PC-3 (cell line): ENCODE data around the gene SEPHS1. TPM values are rescaled to one million over a fixed set of nuclear protein-coding genes. Genes with fewer than 3 reads are reported as not detected.

Experiments used
- ATAC-seq: fragments of 200-7000 bp; cut with Tn5 transposase; 2 replicates; pipeline ENCODE4 v1.9.1; 2020; ENCODE audit warnings: mild to moderate bottlenecking, moderate library complexity
- Bru-seq: library from RNA; stranded (reverse); fragments of 400-500 nt; gene quantifications from one replicate; lab custom pipeline; 2021; lab: Mats Ljungman, UMichigan
- BruChase-seq, 2 experiments: library from RNA; stranded (reverse); fragments of 400-500 nt; gene quantifications; one replicate each; lab custom pipeline; 2021; lab: Mats Ljungman, UMichigan
- BruUV-seq: library from RNA; stranded (reverse); fragments of 400-500 nt; replicated peaks from 2 replicates; lab custom pipeline; 2021; lab: Mats Ljungman, UMichigan
- CTCF ChIA-PET: fragments of 300-600 bp; sonication (Branson Sonifier 250); formaldehyde crosslinking; loops from one replicate; lab custom pipeline; 2022; ENCODE audit warnings: antibody characterized with exemption; lab: Charles Lee
- POLR2A ChIA-PET: fragments of 300-600 bp; sonication (Branson Sonifier 250); formaldehyde crosslinking; loops from one replicate; lab custom pipeline; 2022; ENCODE audit warnings: antibody characterized with exemption; ENCODE audit not compliant: unreplicated experiment; lab: Charles Lee
- DNase-seq: peaks from one replicate; pipeline ENCODE4 v3.0.0-alpha.2; 2015
- H2AFZ ChIP-seq: fragments of 300-600 bp; sonication (generic); 2 replicates; pipeline ENCODE4 v1.6.0; 2016; ENCODE audit warnings: antibody characterized with exemption, low read length
- H3F3A ChIP-seq: fragments of 300-600 bp; sonication (generic); one replicate; pipeline ENCODE4 v1.6.0; 2017; ENCODE audit warnings: antibody characterized with exemption, low read length, control low read depth, mild to moderate bottlenecking; ENCODE audit not compliant: unreplicated experiment
- H3K27ac ChIP-seq: fragments of 300-600 bp; sonication (generic); 2 replicates; pipeline ENCODE4 v1.5.1; 2016; ENCODE audit warnings: mild to moderate bottlenecking, low read length
- H3K27me3 ChIP-seq: fragments of 300-600 bp; sonication (generic); 2 replicates; pipeline ENCODE4 v1.6.1; 2016; ENCODE audit warnings: low read length, mixed read lengths
- H3K36me3 ChIP-seq: fragments of 300-600 bp; sonication (generic); 2 replicates; pipeline ENCODE4 v1.6.1; 2016; ENCODE audit warnings: low read depth, mixed run types, low read length, mixed read lengths
- H3K4me1 ChIP-seq: fragments of 300-600 bp; sonication (generic); 2 replicates; pipeline ENCODE4 v1.5.1; 2016; ENCODE audit warnings: low read length; ENCODE audit not compliant: insufficient read depth
- H3K4me2 ChIP-seq: fragments of 300-600 bp; sonication (generic); 2 replicates; pipeline ENCODE4 v1.6.0; 2016; ENCODE audit warnings: low read length
- H3K4me3 ChIP-seq: fragments of 300-600 bp; sonication (generic); 2 replicates; pipeline ENCODE4 v1.5.1; 2016; ENCODE audit warnings: mild to moderate bottlenecking, low read length, mixed read lengths
- H3K79me2 ChIP-seq: fragments of 300-600 bp; sonication (generic); 2 replicates; pipeline ENCODE4 v1.6.1; 2017; ENCODE audit warnings: low read length, mixed read lengths
- H3K9ac ChIP-seq: fragments of 300-600 bp; sonication (generic); 2 replicates; pipeline ENCODE4 v1.6.0; 2016; ENCODE audit warnings: mild to moderate bottlenecking, low read length
- H3K9me2 ChIP-seq: fragments of 300-600 bp; sonication (generic); replicated peaks from 2 replicates; pipeline ENCODE4 v1.6.1; 2016; ENCODE audit warnings: mixed run types, low read length, mixed read lengths
- H3K9me3 ChIP-seq: fragments of 300-600 bp; sonication (generic); 2 replicates; pipeline ENCODE4 v1.6.1; 2016; ENCODE audit warnings: low read length, mixed read lengths
- H4K20me1 ChIP-seq: fragments of 300-600 bp; sonication (generic); 2 replicates; pipeline ENCODE4 v1.6.1; 2016; ENCODE audit warnings: low read length, mixed read lengths
- EZH2 ChIP-seq: fragments of 300-600 bp; sonication (generic); IDR thresholded peaks from one replicate; pipeline ENCODE4 v1.6.1; 2017; ENCODE audit warnings: antibody characterized with exemption, mild to moderate bottlenecking, low read length; ENCODE audit not compliant: unreplicated experiment
- EZH2phosphoT487 ChIP-seq: fragments of 300-600 bp; sonication (generic); IDR thresholded peaks from 2 replicates; pipeline ENCODE4 v1.6.1; 2018; ENCODE audit warnings: mild to moderate bottlenecking, antibody characterized with exemption, low read length, borderline replicate concordance
- intact Hi-C: fragments of 100-400 bp; cut with micrococcal nuclease; formaldehyde crosslinking; loops from 2 replicates; pipeline ENCODE4 v1.9.0; 2023
- long read RNA-seq: library from polyadenylated mRNA; unstranded; transcript quantifications from one replicate; pipeline ENCODE4 v2.0.0, GENCODE V29; 2021; ENCODE audit not compliant: unreplicated experiment
- total RNA-seq: library from RNA; depleted of rRNA; stranded (reverse); fragments of >200 nt; gene quantifications from 2 replicates; pipeline ENCODE4 v1.2.3, GENCODE V29; 2014; rRNA removed
- TF ChIP-seq, protein P1 (sequence below): fragments of 300-600 bp; sonication (generic); conservative IDR thresholded peaks from 2 replicates; pipeline ENCODE4 v1.5.1; 2017; ENCODE audit warnings: antibody characterized with exemption, low read depth, mild to moderate bottlenecking, low read length

Gene SEPHS1, protein sequence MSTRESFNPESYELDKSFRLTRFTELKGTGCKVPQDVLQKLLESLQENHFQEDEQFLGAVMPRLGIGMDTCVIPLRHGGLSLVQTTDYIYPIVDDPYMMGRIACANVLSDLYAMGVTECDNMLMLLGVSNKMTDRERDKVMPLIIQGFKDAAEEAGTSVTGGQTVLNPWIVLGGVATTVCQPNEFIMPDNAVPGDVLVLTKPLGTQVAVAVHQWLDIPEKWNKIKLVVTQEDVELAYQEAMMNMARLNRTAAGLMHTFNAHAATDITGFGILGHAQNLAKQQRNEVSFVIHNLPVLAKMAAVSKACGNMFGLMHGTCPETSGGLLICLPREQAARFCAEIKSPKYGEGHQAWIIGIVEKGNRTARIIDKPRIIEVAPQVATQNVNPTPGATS
- total RNA-seq: 40.4 and 42.5 TPM in 2 replicates
- Bru-seq, nascent RNA: percentile 72 among the genes with signal in this experiment
- percentile 78 among the genes with signal in this experiment for BruChase-seq, experiment 1, labeled RNA remaining after a 6-hour chase
- BruChase-seq, experiment 2, labeled RNA remaining after a 2-hour chase: percentile 69 among the genes with signal in this experiment
- long read RNA-seq, transcript SEPHS1-201 (9 exons, 3,273 nt): major isoform, 27 of 71 reads
- long read RNA-seq, partial matches to known transcripts: 14 of 71 reads
- long read RNA-seq, other reads (novel, unspliced or antisense): 30 of 71 reads

DNA sequence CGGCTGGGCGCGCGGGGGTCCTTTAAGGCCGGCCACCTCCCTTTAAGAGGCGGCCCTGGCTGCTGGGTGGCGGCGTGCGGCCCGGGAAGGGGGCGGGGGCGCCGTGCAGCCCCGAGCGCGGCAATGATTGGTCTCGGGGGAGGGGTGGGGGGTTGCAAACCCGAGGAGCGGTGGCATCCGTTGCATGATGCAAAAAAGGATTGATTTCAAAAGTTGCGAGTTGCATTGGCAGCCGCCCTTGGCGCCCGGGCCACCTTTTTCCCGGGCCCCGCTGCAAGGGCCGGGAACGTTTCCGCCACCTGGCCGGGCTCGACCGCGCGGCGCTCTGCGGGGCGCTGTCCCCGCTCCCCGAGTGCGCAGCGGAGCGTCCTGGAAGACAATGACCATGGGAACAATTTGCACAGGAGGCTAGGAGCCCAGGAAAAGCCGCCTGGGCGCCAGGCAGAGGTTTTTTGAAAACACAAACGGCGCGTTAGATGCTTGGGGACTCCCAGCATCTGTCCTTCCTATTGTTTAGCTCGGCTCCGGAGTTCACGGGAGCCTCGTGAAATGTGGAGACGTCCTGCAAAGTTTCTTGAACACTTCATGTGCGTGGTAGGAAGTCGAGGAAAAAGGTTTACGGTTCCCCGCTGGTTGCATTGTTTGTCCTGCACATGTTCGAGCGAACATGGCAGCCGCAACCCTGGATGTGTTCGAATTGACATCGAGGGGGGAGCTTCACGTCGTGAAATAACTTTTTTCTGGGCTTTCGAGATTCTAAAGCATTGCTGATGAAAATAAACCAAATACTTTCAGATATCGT lies at the start of gene SEPHS1:
Gene SEPHS1 (minus strand): TSS at position 78 of the 802 bp plus-strand sequence. CDS start 3,343 bp downstream, outside the sequence.
- TF ChIP-seq EZH2 (no peak), EZH2phosphoT487 (no peak)
- TF ChIP-seq, protein P1, sequence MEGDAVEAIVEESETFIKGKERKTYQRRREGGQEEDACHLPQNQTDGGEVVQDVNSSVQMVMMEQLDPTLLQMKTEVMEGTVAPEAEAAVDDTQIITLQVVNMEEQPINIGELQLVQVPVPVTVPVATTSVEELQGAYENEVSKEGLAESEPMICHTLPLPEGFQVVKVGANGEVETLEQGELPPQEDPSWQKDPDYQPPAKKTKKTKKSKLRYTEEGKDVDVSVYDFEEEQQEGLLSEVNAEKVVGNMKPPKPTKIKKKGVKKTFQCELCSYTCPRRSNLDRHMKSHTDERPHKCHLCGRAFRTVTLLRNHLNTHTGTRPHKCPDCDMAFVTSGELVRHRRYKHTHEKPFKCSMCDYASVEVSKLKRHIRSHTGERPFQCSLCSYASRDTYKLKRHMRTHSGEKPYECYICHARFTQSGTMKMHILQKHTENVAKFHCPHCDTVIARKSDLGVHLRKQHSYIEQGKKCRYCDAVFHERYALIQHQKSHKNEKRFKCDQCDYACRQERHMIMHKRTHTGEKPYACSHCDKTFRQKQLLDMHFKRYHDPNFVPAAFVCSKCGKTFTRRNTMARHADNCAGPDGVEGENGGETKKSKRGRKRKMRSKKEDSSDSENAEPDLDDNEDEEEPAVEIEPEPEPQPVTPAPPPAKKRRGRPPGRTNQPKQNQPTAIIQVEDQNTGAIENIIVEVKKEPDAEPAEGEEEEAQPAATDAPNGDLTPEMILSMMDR: no peak

DNA sequence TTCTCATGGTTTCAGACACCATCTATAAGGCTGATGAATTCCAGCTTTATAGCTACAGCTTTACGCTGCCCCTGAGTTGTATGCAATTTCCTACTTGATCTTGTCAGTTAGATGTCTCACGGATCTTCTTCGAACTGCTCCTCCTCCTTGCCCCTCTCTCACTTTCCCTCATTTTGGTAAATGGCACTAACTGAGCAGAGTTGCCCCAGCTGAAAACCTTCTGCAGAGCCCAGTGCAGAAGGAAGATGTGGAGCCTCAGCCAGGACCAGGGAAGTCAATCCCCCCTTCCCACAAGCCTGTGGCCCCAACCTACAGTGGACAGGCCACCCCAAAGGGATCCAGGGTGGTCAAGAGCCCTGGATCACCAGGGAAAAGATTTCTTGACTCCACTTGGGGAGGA lies 49.0 kb upstream of the SEPHS1 start:
- no peaks in the 10 kb centered on the region for H3K9me2 ChIP-seq
- intact Hi-C loops: no loop called here
- no peaks in the 10 kb centered on the region for H3K79me2 ChIP-seq
- H3K4me2 ChIP-seq: no peak overlapping the region
- no peak overlapping the region for H3K27ac ChIP-seq
- H3F3A ChIP-seq: no peaks in the 10 kb centered on the region
- H3K27me3 ChIP-seq: no peaks in the 10 kb centered on the region
- H2AFZ ChIP-seq: no peak overlapping the region
- no peak overlapping the region for H3K9ac ChIP-seq
- H4K20me1 ChIP-seq: no peaks in the 10 kb centered on the region
- DNase-seq (no peak), ATAC-seq (no peak)
- no peak for TF ChIP-seq EZH2
- no peak for TF ChIP-seq EZH2phosphoT487
- TF ChIP-seq, protein P1: no peak
- ChIA-PET CTCF (no interaction called here), POLR2A (no interaction called here)
- no TSS peak for BruUV-seq
- no peaks in the 10 kb centered on the region for H3K9me3 ChIP-seq
- no peaks in the 10 kb centered on the region for H3K4me1 ChIP-seq
- H3K4me3 ChIP-seq: no peak overlapping the region
- H3K36me3 ChIP-seq: no peaks in the 10 kb centered on the region

More for the DNA sequence above, at the start of gene SEPHS1:
- no peaks in the 10 kb centered on the region for H3F3A ChIP-seq
- H3K9me3 ChIP-seq: no peaks in the 10 kb centered on the region
- peak within 1 kb of the TSS; percentile 97 for H3K4me2 ChIP-seq
- ChIA-PET CTCF (no interaction called here), POLR2A (no interaction called here)
- H3K4me1 ChIP-seq: peaks cover 12% of the 10 kb centered on the region
- peaks cover 35% of the 10 kb centered on the region for H3K79me2 ChIP-seq
- no TSS peak for BruUV-seq
- intact Hi-C loops: no loop called here
- H3K9ac ChIP-seq: peak within 1 kb of the TSS; percentile 89
- H3K27me3 ChIP-seq: no peaks in the 10 kb centered on the region
- no peaks in the 10 kb centered on the region for H3K36me3 ChIP-seq
- H3K27ac ChIP-seq: peak within 1 kb of the TSS; percentile 78
- no peaks in the 10 kb centered on the region for H3K9me2 ChIP-seq
- no peaks in the 10 kb centered on the region for H4K20me1 ChIP-seq
- DNase-seq (peak; percentile 66), ATAC-seq (peak; percentile 79)
- peak within 1 kb of the TSS; percentile 84 for H2AFZ ChIP-seq
- peak within 1 kb of the TSS; percentile 80 for H3K4me3 ChIP-seq
